NT2/D1 (cell line): ENCODE data around the gene SNX17.

Source experiments
- SUZ12 ChIP-seq: IDR thresholded peaks from 2 replicates; pipeline ENCODE4 v1.6.1; 2011; ENCODE audit not compliant: insufficient read length, insufficient read depth; ENCODE audit errors: extremely low read depth
- ZNF274 ChIP-seq: IDR thresholded peaks from 2 replicates; pipeline ENCODE4 v1.6.1; 2011; ENCODE audit warnings: mild to moderate bottlenecking, low read depth, low read length

GRCh38 chr2:27407798-27408491 lies 37.5 kb downstream of the SNX17 start:
- TF ChIP-seq ZNF274 (no peak), SUZ12 (no peak)
